GM21737 (cell line): ENCODE measurements around the gene MYH7.
"Not testable (repeated sequence)": the region's sequence is repeated elsewhere in the genome, so short reads cannot be mapped to it uniquely, and the experiment has no call there.

Experiments
- ATAC-seq: cut with Tn5 transposase; IDR thresholded peaks from one replicate; pipeline ENCODE4 v1.9.1; 2021; ENCODE audit warnings: mild to moderate bottlenecking, moderate library complexity; ENCODE audit not compliant: unreplicated experiment

MYH7 gene

GRCh38 chr14:23388996-23389395 is 46.5 kb downstream of the MYH7 start:
- no peak for ATAC-seq

- ATAC-seq, result no peak
Observed at GRCh38 chr14:23387916-23388882, 47.3 kb downstream of the MYH7 start.

- ATAC-seq, result no peak
Observed at GRCh38 chr14:23386999-23387398, 48.5 kb downstream of the MYH7 start.

GRCh38 chr14:23386266-23386657 is 49.2 kb downstream of the MYH7 start:
- not testable (repeated sequence) for ATAC-seq

GRCh38 chr14:23385642-23386265 is 49.7 kb downstream of the MYH7 start:
- no peak for ATAC-seq

GRCh38 chr14:23385244-23385641 is 50.2 kb downstream of the MYH7 start:
- no peak for ATAC-seq

GRCh38 chr14:23384364-23385080 is 50.9 kb downstream of the MYH7 start:
- no peak for ATAC-seq

- no peak for ATAC-seq
Observed at GRCh38 chr14:23382731-23383440, 52.6 kb downstream of the MYH7 start.

- no peak for ATAC-seq
Observed at GRCh38 chr14:23382276-23382675, 53.2 kb downstream of the MYH7 start.

GRCh38 chr14:23381871-23382270 is 53.6 kb downstream of the MYH7 start:
- no peak for ATAC-seq

GRCh38 chr14:23380976-23381375 is 54.5 kb downstream of the MYH7 start:
- ATAC-seq, result no peak

GRCh38 chr14:23380197-23380914 is 55.1 kb downstream of the MYH7 start:
- ATAC-seq, result no peak

- ATAC-seq, result no peak
Observed at GRCh38 chr14:23379366-23380196, 55.9 kb downstream of the MYH7 start.

GRCh38 chr14:23378612-23379220 is 56.7 kb downstream of the MYH7 start:
- no peak for ATAC-seq

- ATAC-seq, result no peak
Observed at GRCh38 chr14:23377573-23378563, 57.6 kb downstream of the MYH7 start.

- no peak for ATAC-seq
Observed at GRCh38 chr14:23377198-23377550, 58.3 kb downstream of the MYH7 start.

- ATAC-seq, result no peak
Observed at GRCh38 chr14:23376482-23377197, 58.8 kb downstream of the MYH7 start, which contains the start of gene CMTM5. CMTM5 (plus strand) TSS chr14:23377046; CDS start chr14:23377252, 206 bp downstream.
